DND-41 (cell line): ENCODE measurements around the gene WASL.

Source experiments
- ATAC-seq: fragments of 200-7000 bp; cut with Tn5 transposase; 3 replicates; pipeline ENCODE4 v1.9.1; 2021; ENCODE audit warnings: low read depth; ENCODE audit not compliant: insufficient read depth
- DNase-seq: peaks from one replicate; pipeline ENCODE4 v3.0.0-alpha.2; 2020
- H2AFZ ChIP-seq: 2 replicates; pipeline ENCODE4 v1.6.0; 2012; ENCODE audit warnings: low read depth, low read length
- H3K27ac ChIP-seq: 2 replicates; pipeline ENCODE4 v1.5.1; 2012; ENCODE audit warnings: low read length, inconsistent platforms
- H3K27me3 ChIP-seq: fragments of 200-600 bp; sonication (generic); 2 replicates; pipeline ENCODE4 v1.6.0; 2012; ENCODE audit warnings: low read length, mild to moderate bottlenecking, inconsistent platforms; ENCODE audit not compliant: insufficient read depth, poor library complexity
- H3K36me3 ChIP-seq: 2 replicates; pipeline ENCODE4 v1.5.1; 2012; ENCODE audit warnings: low read length, inconsistent platforms; ENCODE audit not compliant: insufficient read depth
- H3K4me1 ChIP-seq: 2 replicates; pipeline ENCODE4 v1.5.1; 2012; ENCODE audit warnings: mild to moderate bottlenecking, low read length; ENCODE audit not compliant: insufficient read depth
- H3K4me2 ChIP-seq: 2 replicates; pipeline ENCODE4 v1.6.0; 2012; ENCODE audit warnings: mild to moderate bottlenecking, moderate library complexity, low read length, inconsistent platforms; ENCODE audit not compliant: insufficient read depth
- H3K4me3 ChIP-seq, 2 experiments: fragments of 200-600 bp in 1 of 2; shearing (Covaris generic) in 1 of 2; 2 replicates each; pipeline ENCODE4 v1.5.1; 2012 to 2016; ENCODE audit warnings: inconsistent platforms in 2 of 2, low read length in 2 of 2, mild to moderate bottlenecking in 2 of 2, low read depth in 1 of 2, moderate library complexity in 1 of 2
- H3K79me2 ChIP-seq: 2 replicates; pipeline ENCODE4 v1.6.0; 2012; ENCODE audit warnings: low read length, inconsistent platforms; ENCODE audit not compliant: insufficient read depth
- H3K9ac ChIP-seq: 2 replicates; pipeline ENCODE4 v1.6.0; 2012; ENCODE audit warnings: low read depth, mild to moderate bottlenecking, inconsistent platforms, low read length, moderate library complexity
- H3K9me3 ChIP-seq: 2 replicates; pipeline ENCODE4 v1.5.1; 2012; ENCODE audit warnings: low read length, moderate library complexity, mild to moderate bottlenecking, inconsistent platforms; ENCODE audit not compliant: insufficient read depth, severe bottlenecking
- H4K20me1 ChIP-seq: 2 replicates; pipeline ENCODE4 v1.6.0; 2012; ENCODE audit warnings: low read length; ENCODE audit not compliant: insufficient read depth
- EZH2 ChIP-seq: IDR thresholded peaks from 3 replicates; pipeline ENCODE4 v1.6.1; 2012; ENCODE audit warnings: borderline replicate concordance, low read depth, mild to moderate bottlenecking, moderate library complexity, low read length, inconsistent platforms; ENCODE audit not compliant: severe bottlenecking
- TF ChIP-seq, protein P1 (sequence below): IDR thresholded peaks from 2 replicates; pipeline ENCODE4 v1.5.1; 2012; ENCODE audit warnings: borderline replicate concordance, low read length, moderate library complexity, mild to moderate bottlenecking; ENCODE audit not compliant: poor library complexity, severe bottlenecking; ENCODE audit errors: extremely low read depth

The WASL gene

DNA sequence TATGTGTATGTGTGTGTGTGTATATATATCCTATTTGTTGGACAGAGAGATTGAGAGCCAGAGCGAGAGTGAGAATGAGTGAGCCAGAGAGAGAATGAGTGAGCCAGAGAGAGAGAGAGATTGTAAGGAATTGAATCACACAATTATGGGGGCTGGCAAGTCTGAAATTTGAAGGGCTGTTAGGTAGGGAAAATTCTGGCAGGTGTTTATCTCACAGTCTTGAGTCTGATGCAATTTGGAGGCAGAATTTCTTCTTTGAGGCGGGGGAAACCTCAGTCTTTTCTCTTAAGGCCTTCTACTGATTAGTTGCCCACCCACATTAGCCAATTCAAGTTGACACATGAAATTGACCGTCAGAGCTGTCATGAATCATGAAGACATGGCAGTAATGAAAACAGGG lies 41.0 kb upstream of the WASL start:
- peaks cover 18% of the 10 kb centered on the region for H3K4me1 ChIP-seq
- TF ChIP-seq, protein P1, sequence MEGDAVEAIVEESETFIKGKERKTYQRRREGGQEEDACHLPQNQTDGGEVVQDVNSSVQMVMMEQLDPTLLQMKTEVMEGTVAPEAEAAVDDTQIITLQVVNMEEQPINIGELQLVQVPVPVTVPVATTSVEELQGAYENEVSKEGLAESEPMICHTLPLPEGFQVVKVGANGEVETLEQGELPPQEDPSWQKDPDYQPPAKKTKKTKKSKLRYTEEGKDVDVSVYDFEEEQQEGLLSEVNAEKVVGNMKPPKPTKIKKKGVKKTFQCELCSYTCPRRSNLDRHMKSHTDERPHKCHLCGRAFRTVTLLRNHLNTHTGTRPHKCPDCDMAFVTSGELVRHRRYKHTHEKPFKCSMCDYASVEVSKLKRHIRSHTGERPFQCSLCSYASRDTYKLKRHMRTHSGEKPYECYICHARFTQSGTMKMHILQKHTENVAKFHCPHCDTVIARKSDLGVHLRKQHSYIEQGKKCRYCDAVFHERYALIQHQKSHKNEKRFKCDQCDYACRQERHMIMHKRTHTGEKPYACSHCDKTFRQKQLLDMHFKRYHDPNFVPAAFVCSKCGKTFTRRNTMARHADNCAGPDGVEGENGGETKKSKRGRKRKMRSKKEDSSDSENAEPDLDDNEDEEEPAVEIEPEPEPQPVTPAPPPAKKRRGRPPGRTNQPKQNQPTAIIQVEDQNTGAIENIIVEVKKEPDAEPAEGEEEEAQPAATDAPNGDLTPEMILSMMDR = no peak
- TF ChIP-seq EZH2 = no peak
- no peaks in the 10 kb centered on the region for H3K36me3 ChIP-seq
- H3K79me2 ChIP-seq = no peaks in the 10 kb centered on the region
- no peaks in the 10 kb centered on the region for H4K20me1 ChIP-seq
- H3K4me2 ChIP-seq = no peak overlapping the region
- DNase-seq (peak; percentile 16), ATAC-seq (peak; percentile 41; the same call in 2 of the 3 replicates)
- H3K27ac ChIP-seq = no peak overlapping the region
- no peaks in the 10 kb centered on the region for H3K9me3 ChIP-seq
- no peaks in the 10 kb centered on the region for H3K27me3 ChIP-seq
- H2AFZ ChIP-seq = peak overlapping the region; percentile 26; the same call in 1 of the 2 replicates
- H3K4me3 ChIP-seq = no peak overlapping the region
- no peak overlapping the region for H3K9ac ChIP-seq

DNA sequence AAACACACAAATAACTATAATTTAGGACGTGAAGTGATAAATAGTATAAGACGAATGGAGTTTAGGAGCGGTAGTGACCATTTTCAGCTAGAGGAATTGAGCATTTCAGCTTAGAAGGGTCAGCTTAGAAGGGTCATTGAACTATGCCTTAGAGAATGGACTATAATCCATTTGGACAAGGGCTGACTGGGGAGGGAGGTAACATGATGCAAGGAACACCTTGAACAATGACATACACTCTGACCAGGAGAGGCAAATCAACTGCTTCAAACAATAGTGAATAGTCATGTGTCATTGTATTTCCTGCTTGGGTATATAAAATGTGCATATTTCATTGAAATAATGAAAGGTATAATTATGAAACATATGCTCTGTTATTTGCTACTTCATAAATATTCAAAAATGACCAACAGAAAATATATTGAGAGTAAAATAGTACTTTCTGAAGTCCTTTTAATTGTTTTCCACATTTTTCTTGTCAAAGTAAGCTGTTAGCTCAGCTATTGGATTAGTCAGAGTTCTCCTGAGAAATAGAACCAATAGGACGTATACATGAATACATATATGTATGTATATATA lies 40.5 kb upstream of the WASL start:
- Histone ChIP-seq H3K27me3 (no peaks in the 10 kb centered on the region), H3K4me2 (no peak overlapping the region), H4K20me1 (no peaks in the 10 kb centered on the region), H3K9ac (no peak overlapping the region), H3K79me2 (no peaks in the 10 kb centered on the region), H3K36me3 (no peaks in the 10 kb centered on the region), H3K4me3 (no peak overlapping the region), H3K9me3 (no peaks in the 10 kb centered on the region), H3K4me1 (peaks cover 18% of the 10 kb centered on the region), H3K27ac (no peak overlapping the region), H2AFZ (no peak overlapping the region)
- no peak for DNase-seq
- TF ChIP-seq EZH2 = no peak
- TF ChIP-seq, protein P1 = no peak
- ATAC-seq = no peak

DNA sequence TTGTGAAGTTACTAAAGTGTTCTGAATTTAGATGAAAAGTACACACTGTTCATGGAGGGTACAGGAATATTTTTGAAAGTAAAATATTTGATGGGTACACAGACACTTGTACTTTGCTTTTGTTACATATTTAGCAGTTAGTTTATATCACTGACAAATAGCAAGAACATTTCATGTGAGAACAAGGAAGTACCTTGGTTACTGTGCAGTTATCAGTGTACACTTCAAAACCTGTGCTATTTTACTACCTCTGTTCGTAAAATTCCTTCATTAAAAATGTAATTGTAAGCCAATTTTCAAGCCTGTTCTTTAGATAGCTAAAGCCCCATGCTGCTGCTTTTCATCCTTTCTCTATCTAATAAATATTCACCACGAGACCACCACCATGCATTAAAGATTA lies 39.8 kb upstream of the WASL start:
- Histone ChIP-seq H4K20me1 (no peaks in the 10 kb centered on the region), H3K27me3 (no peaks in the 10 kb centered on the region), H3K4me1 (peaks cover 18% of the 10 kb centered on the region), H3K79me2 (no peaks in the 10 kb centered on the region), H3K9me3 (no peaks in the 10 kb centered on the region), H3K4me2 (no peak overlapping the region), H2AFZ (no peak overlapping the region), H3K9ac (no peak overlapping the region), H3K27ac (no peak overlapping the region), H3K36me3 (no peaks in the 10 kb centered on the region), H3K4me3 (no peak overlapping the region)
- ATAC-seq (no peak), DNase-seq (no peak)
- no peak for TF ChIP-seq EZH2
- TF ChIP-seq, protein P1 = no peak

DNA sequence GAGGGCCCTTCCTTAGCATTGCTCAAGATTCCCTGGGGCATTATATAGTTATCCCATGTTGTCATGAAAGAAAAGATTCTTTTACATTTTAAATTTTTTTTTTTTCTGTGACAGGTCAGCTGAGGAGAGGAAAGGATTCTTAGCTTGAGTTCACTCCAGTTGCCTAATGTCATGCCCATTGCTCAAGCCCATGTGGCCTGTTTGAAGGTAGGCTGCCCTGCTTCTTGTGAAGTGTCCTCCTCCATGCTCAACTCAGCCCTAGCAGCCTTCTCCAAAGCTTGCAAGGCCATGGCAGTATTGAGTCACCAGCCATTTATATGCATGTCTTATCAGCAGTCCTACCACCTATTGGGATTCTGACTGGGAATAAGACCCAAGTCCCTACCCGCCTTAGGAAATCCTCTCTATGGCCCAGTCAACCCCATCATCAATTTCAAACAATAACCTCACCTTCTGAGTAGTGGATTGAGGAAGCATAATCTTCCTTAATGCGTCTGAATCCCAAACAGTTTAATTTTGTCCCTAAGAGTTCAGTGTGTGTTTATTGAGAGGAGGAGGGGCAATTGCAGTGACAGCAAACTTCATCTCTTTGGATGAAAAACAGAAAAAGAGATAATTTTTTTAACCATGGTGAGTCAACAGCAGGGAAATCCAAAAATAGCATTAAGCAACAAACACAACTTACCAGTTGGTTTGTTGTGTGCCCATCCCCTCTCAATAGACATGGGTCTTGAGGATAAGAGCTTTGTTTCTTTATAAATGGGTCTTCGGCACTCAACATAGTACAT lies 38.6 kb upstream of the WASL start:
- no peak overlapping the region for H3K9ac ChIP-seq
- no peaks in the 10 kb centered on the region for H3K9me3 ChIP-seq
- H2AFZ ChIP-seq = no peak overlapping the region
- no peaks in the 10 kb centered on the region for H3K27me3 ChIP-seq
- no peaks in the 10 kb centered on the region for H4K20me1 ChIP-seq
- H3K4me3 ChIP-seq = no peak overlapping the region
- TF ChIP-seq, protein P1 = no peak
- TF ChIP-seq EZH2 = no peak
- H3K4me2 ChIP-seq = no peak overlapping the region
- H3K4me1 ChIP-seq = peaks cover 8% of the 10 kb centered on the region; the same call in 1 of the 2 replicates
- ATAC-seq (no peak), DNase-seq (no peak)
- H3K79me2 ChIP-seq = no peaks in the 10 kb centered on the region
- H3K36me3 ChIP-seq = no peaks in the 10 kb centered on the region
- no peak overlapping the region for H3K27ac ChIP-seq
